SK-N-SH (cell line): ENCODE data around the gene THOC6. TPM values are rescaled to one million over a fixed set of nuclear protein-coding genes. Genes with fewer than 3 reads are reported as not detected.

Experiments
- CTCF ChIA-PET: fragments of 300-600, 350-600 bp; formaldehyde crosslinking; extraction: SDS; loops from one replicate; lab custom pipeline; 2021; lab: Yijun Ruan, JAX
- POLR2A ChIA-PET: fragments of 350-600 bp; sonication (Branson Sonifier 250); formaldehyde crosslinking; extraction: SDS; loops from one replicate; lab custom pipeline; 2020; ENCODE audit warnings: antibody characterized with exemption, inconsistent platforms; lab: Yijun Ruan, JAX
- DNase-seq: peaks from one replicate; pipeline ENCODE4 v3.0.0; 2012
- H2AFZ ChIP-seq: fragments of 200-600 bp; sonication (generic); 2 replicates; pipeline ENCODE4 v1.8.1; 2016; ENCODE audit warnings: antibody characterized with exemption, mild to moderate bottlenecking, low read depth
- H3F3A ChIP-seq: fragments of 200-600 bp; sonication (generic); replicated peaks from 2 replicates; pipeline ENCODE3; 2016; ENCODE audit warnings: antibody characterized with exemption, mild to moderate bottlenecking; ENCODE audit not compliant: insufficient read depth
- H3K27ac ChIP-seq, 2 experiments: fragments of 200-500 bp in 1 of 2; fragments of 200-600 bp in 1 of 2; sonication (Bioruptor generic) in 1 of 2; sonication (generic), shearing (Covaris generic) in 1 of 2; 2 replicates each; pipeline versions ENCODE4 v1.5.1 to v1.6.1; 2014 to 2016; ENCODE audit warnings: low read depth in 2 of 2, inconsistent platforms in 1 of 2, low read length in 1 of 2, mild to moderate bottlenecking in 1 of 2, mixed read lengths in 1 of 2
- H3K27me3 ChIP-seq: fragments of 200-600 bp; sonication (generic), shearing (Covaris generic); 2 replicates; pipeline ENCODE4 v1.6.1; 2016; ENCODE audit warnings: mixed run types; ENCODE audit not compliant: insufficient read depth
- H3K36me3 ChIP-seq, 2 experiments: fragments of 200-500 bp in 1 of 2; fragments of 200-600 bp in 1 of 2; sonication (Bioruptor generic) in 1 of 2; sonication (generic) in 1 of 2; replicated peaks in 1 of 2; 2 replicates each; pipeline versions ENCODE3 to v1.5.1; 2014 to 2016; ENCODE audit warnings: low read length in 1 of 2, mild to moderate bottlenecking in 1 of 2; ENCODE audit not compliant: insufficient read depth in 2 of 2, control insufficient read depth in 1 of 2
- H3K4me1 ChIP-seq, 2 experiments: fragments of 200-500 bp in 1 of 2; fragments of 200-600 bp in 1 of 2; sonication (Bioruptor generic) in 1 of 2; sonication (generic), shearing (Covaris generic) in 1 of 2; 2 replicates each; pipeline versions ENCODE4 v1.5.1 to v1.6.1; 2014 to 2016; ENCODE audit warnings: low read depth in 1 of 2, low read length in 1 of 2, mixed run types in 1 of 2; ENCODE audit not compliant: insufficient read depth in 2 of 2, control insufficient read depth in 1 of 2
- H3K4me2 ChIP-seq: fragments of 200-600 bp; sonication (generic), shearing (Covaris generic); 2 replicates; pipeline ENCODE4 v1.6.1; 2017; ENCODE audit warnings: mixed run types
- H3K4me3 ChIP-seq, 2 experiments: fragments of 200-500 bp in 1 of 2; fragments of 200-600 bp in 1 of 2; sonication (Bioruptor generic) in 1 of 2; sonication (generic), shearing (Covaris generic) in 1 of 2; 2 replicates each; pipeline versions ENCODE4 v1.5.1 to v1.8.1; 2014 to 2016; ENCODE audit warnings: low read depth in 2 of 2, inconsistent platforms in 1 of 2, low read length in 1 of 2, mild to moderate bottlenecking in 1 of 2, mixed read lengths in 1 of 2, moderate library complexity in 1 of 2
- H3K79me2 ChIP-seq: fragments of 200-600 bp; sonication (generic); 2 replicates; pipeline ENCODE4 v1.8.1; 2017; ENCODE audit warnings: mild to moderate bottlenecking; ENCODE audit not compliant: insufficient read depth
- H3K9ac ChIP-seq: fragments of 200-600 bp; sonication (generic); 2 replicates; pipeline ENCODE4 v1.6.1; 2017; ENCODE audit warnings: mixed run types
- H3K9me2 ChIP-seq: fragments of 200-600 bp; sonication (generic); 2 replicates; pipeline ENCODE4 v1.6.1; 2017; ENCODE audit warnings: mixed run types
- H3K9me3 ChIP-seq: fragments of 200-600 bp; sonication (generic); 2 replicates; pipeline ENCODE4 v1.6.1; 2017; ENCODE audit warnings: mixed run types, mild to moderate bottlenecking, moderate library complexity
- H4K20me1 ChIP-seq: fragments of 200-600 bp; sonication (generic); 2 replicates; pipeline ENCODE4 v1.6.1; 2017; ENCODE audit warnings: mild to moderate bottlenecking, mixed run types; ENCODE audit not compliant: insufficient read depth
- CHD2 ChIP-seq: fragments of 150-350 bp; IDR thresholded peaks from 2 replicates; pipeline ENCODE4 v1.6.1; 2018; ENCODE audit warnings: low read length; ENCODE audit not compliant: partially characterized antibody
- ELF1 ChIP-seq: IDR thresholded peaks from 2 replicates; pipeline ENCODE4 v1.4.0; 2012
- FOXJ3 ChIP-seq: sonication (generic); formaldehyde crosslinking; IDR thresholded peaks from 2 replicates; pipeline ENCODE4 v1.5.1; 2020; ENCODE audit warnings: mild to moderate bottlenecking, missing genetic modification reagents
- FOXM1 ChIP-seq: IDR thresholded peaks from 2 replicates; pipeline ENCODE4 v1.4.0; 2012; ENCODE audit warnings: low read depth, mild to moderate bottlenecking
- GABPA ChIP-seq: IDR thresholded peaks from 2 replicates; pipeline ENCODE4 v1.4.0; 2012; ENCODE audit warnings: low read depth, mild to moderate bottlenecking
- GATA2 ChIP-seq: sonication (generic); formaldehyde crosslinking; IDR thresholded peaks from 2 replicates; pipeline ENCODE4 v1.5.0; 2020; ENCODE audit warnings: mild to moderate bottlenecking, missing genetic modification reagents
- MEF2A ChIP-seq: IDR thresholded peaks from 2 replicates; pipeline ENCODE4 v1.4.0; 2012; ENCODE audit warnings: low read depth, borderline replicate concordance
- NRF1 ChIP-seq: IDR thresholded peaks from 2 replicates; pipeline ENCODE4 v1.6.1; 2012; ENCODE audit warnings: low read depth, mild to moderate bottlenecking, low read length
- POLR2AphosphoS5 ChIP-seq: IDR thresholded peaks from 2 replicates; pipeline ENCODE4 v1.6.1; 2012; ENCODE audit warnings: low read depth, low read length
- RFX5 ChIP-seq: IDR thresholded peaks from 2 replicates; pipeline ENCODE4 v1.6.1; 2012; ENCODE audit warnings: mild to moderate bottlenecking, improper control_type of control experiment, low read length
- RXRA ChIP-seq: IDR thresholded peaks from 2 replicates; pipeline ENCODE4 v1.4.0; 2012; ENCODE audit warnings: low read depth, mild to moderate bottlenecking, borderline replicate concordance
- SIN3A ChIP-seq: IDR thresholded peaks from 2 replicates; pipeline ENCODE4 v1.6.1; 2012; ENCODE audit warnings: low read depth, mild to moderate bottlenecking, low read length, moderate library complexity, borderline replicate concordance
- TAF1 ChIP-seq: IDR thresholded peaks from 2 replicates; pipeline ENCODE4 v1.6.1; 2012; ENCODE audit warnings: low read depth, mild to moderate bottlenecking, low read length, moderate library complexity, borderline replicate concordance
- TCF12 ChIP-seq: IDR thresholded peaks from 2 replicates; pipeline ENCODE4 v1.4.0; 2012
- YY1 ChIP-seq: IDR thresholded peaks from 2 replicates; pipeline ENCODE4 v1.4.0; 2012; ENCODE audit warnings: low read depth, mild to moderate bottlenecking
- WGBS: methylation state at CpG from one replicate; pipeline ENCODE4 v1.1.6; 2017; ENCODE audit warnings: low lambda C conversion rate; 5-methylcytosine and 5-hydroxymethylcytosine counted together
- polyA plus RNA-seq, 3 experiments: library from polyadenylated mRNA; depleted of rRNA; stranded (reverse); fragments of >200 nt; gene quantifications; 2 replicates each; pipeline ENCODE4 v1.2.3, GENCODE V29; 2012
- TF ChIP-seq, protein P1 (sequence below): fragments of 150-350 bp; IDR thresholded peaks from 2 replicates; pipeline ENCODE4 v1.6.1; 2017; ENCODE audit warnings: antibody characterized with exemption, low read length, low read depth, borderline replicate concordance
- TF ChIP-seq, protein P2 (sequence below): IDR thresholded peaks from 2 replicates; pipeline ENCODE4; 2012
- TF ChIP-seq, protein P3 (sequence below): fragments of 150-350 bp; IDR thresholded peaks from 2 replicates; pipeline ENCODE4 v1.6.1; 2016; ENCODE audit warnings: mild to moderate bottlenecking, low read depth, low read length

Gene THOC6
- polyA plus RNA-seq, 1 of the 3 experiments (the other 2 are of a cell fraction) = 37.7 TPM

DNA sequence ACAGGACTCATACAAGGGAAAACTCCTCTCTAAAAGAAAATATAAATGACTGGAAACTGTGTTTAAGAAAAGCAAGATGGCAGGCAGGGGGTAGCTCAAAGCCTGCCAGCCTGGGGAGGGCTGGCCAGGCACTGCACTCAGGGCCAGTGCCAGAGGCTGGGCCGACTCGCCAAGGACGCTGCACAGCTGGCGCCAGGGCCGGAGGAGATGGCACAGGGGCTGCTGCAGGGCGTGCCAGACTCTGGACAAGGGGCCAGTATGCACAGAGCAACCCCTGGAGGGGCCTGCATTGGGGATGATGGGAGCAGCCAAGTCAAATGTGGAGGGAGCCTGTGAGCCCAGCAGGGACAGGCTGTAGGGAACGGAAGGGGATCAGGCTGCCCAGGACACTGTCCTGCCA lies 47.6 kb upstream of the THOC6 start:
- no peaks in the 10 kb centered on the region for H3K27me3 ChIP-seq
- no peak for TF ChIP-seq RXRA
- no peak for TF ChIP-seq FOXJ3 (CRISPR knock-in tag)
- TF ChIP-seq, protein P1, sequence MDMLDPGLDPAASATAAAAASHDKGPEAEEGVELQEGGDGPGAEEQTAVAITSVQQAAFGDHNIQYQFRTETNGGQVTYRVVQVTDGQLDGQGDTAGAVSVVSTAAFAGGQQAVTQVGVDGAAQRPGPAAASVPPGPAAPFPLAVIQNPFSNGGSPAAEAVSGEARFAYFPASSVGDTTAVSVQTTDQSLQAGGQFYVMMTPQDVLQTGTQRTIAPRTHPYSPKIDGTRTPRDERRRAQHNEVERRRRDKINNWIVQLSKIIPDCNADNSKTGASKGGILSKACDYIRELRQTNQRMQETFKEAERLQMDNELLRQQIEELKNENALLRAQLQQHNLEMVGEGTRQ = no peak
- TF ChIP-seq GATA2 (CRISPR knock-in tag) = no peak
- no peak for TF ChIP-seq YY1
- no peak for TF ChIP-seq ELF1
- TF ChIP-seq FOXM1 = no peak
- TF ChIP-seq NRF1 = no peak
- TF ChIP-seq POLR2AphosphoS5 = no peak
- no peak for TF ChIP-seq RFX5
- no peak for TF ChIP-seq CHD2
- WGBS = 100% methylated on average over 6 of the region's 7 CpGs
- H4K20me1 ChIP-seq = peaks cover 19% of the 10 kb centered on the region; the same call in 1 of the 2 replicates
- peaks cover 3% of the 10 kb centered on the region for H3F3A ChIP-seq
- no peak overlapping the region for H3K4me2 ChIP-seq
- no peak overlapping the region for H3K27ac ChIP-seq
- H3K36me3 ChIP-seq = no peaks in the 10 kb centered on the region
- H3K4me1 ChIP-seq = peaks cover 4 to 28% of the 10 kb centered on the region in 2 experiments; a peak in 2 of 4 replicates
- CTCF ChIA-PET = interaction anchor here (0.7 to 0.9 kb wide), 3 partner anchors 12 to 57 kb away, joined by 3 read pairs; partner anchors contain the start of gene KREMEN2
- H3K9ac ChIP-seq = no peak overlapping the region
- no peak overlapping the region for H2AFZ ChIP-seq
- no peak for DNase-seq
- no peaks in the 10 kb centered on the region for H3K9me2 ChIP-seq
- H3K4me3 ChIP-seq = no peak overlapping the region
- peaks cover 16% of the 10 kb centered on the region; the same call in 1 of the 2 replicates for H3K79me2 ChIP-seq
- POLR2A ChIA-PET = no interaction called here
- no peaks in the 10 kb centered on the region for H3K9me3 ChIP-seq

DNA sequence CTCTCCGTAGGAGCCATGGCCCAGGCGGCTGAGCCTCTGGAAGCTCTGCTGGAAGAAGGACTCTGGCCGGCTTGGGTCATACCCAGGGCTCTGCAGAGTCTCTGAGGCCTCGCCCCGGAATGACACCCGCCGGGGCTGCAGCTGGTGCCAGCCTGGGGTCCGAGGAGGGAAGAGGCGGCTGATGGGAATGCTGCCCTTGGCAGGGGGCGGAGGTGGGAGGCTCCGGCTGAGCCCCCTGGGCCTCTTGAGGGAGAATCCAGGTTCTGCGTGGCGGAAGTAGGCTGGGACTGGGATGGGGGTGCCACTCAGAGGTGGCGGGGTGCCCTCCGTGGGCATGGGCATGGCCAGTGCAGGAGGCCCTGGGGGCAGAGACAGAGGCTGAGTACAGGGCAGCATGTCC lies 47.2 kb upstream of the THOC6 start:
- POLR2A ChIA-PET = no interaction called here
- no peak overlapping the region for H3K9ac ChIP-seq
- no peak overlapping the region for H3K4me3 ChIP-seq
- no peak for DNase-seq
- CTCF ChIA-PET = no interaction called here
- H3K9me3 ChIP-seq = no peaks in the 10 kb centered on the region
- peaks cover 3% of the 10 kb centered on the region for H3F3A ChIP-seq
- no peaks in the 10 kb centered on the region for H3K36me3 ChIP-seq
- peaks cover 4 to 26% of the 10 kb centered on the region in 2 experiments; a peak in 2 of 4 replicates for H3K4me1 ChIP-seq
- WGBS = 100% methylated on average over 8 of the region's 15 CpGs
- TF ChIP-seq, protein P2, sequence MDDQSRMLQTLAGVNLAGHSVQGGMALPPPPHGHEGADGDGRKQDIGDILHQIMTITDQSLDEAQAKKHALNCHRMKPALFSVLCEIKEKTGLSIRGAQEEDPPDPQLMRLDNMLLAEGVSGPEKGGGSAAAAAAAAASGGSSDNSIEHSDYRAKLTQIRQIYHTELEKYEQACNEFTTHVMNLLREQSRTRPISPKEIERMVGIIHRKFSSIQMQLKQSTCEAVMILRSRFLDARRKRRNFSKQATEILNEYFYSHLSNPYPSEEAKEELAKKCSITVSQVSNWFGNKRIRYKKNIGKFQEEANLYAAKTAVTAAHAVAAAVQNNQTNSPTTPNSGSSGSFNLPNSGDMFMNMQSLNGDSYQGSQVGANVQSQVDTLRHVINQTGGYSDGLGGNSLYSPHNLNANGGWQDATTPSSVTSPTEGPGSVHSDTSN = no peak
- no peak for TF ChIP-seq MEF2A
- no peak for TF ChIP-seq POLR2AphosphoS5
- no peak for TF ChIP-seq GABPA
- no peak for TF ChIP-seq SIN3A
- TF ChIP-seq TAF1 = no peak
- TF ChIP-seq, protein P3, sequence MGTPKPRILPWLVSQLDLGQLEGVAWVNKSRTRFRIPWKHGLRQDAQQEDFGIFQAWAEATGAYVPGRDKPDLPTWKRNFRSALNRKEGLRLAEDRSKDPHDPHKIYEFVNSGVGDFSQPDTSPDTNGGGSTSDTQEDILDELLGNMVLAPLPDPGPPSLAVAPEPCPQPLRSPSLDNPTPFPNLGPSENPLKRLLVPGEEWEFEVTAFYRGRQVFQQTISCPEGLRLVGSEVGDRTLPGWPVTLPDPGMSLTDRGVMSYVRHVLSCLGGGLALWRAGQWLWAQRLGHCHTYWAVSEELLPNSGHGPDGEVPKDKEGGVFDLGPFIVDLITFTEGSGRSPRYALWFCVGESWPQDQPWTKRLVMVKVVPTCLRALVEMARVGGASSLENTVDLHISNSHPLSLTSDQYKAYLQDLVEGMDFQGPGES = no peak
- no peak for TF ChIP-seq TCF12
- no peaks in the 10 kb centered on the region for H3K27me3 ChIP-seq
- H4K20me1 ChIP-seq = peaks cover 16% of the 10 kb centered on the region; the same call in 1 of the 2 replicates
- H3K79me2 ChIP-seq = peaks cover 16% of the 10 kb centered on the region; the same call in 1 of the 2 replicates
- no peak overlapping the region for H3K4me2 ChIP-seq
- no peak overlapping the region for H2AFZ ChIP-seq
- no peak overlapping the region for H3K27ac ChIP-seq
- no peaks in the 10 kb centered on the region for H3K9me2 ChIP-seq
